ENCODE data around the gene TNRC6B. TPM values are rescaled to one million over a fixed set of nuclear protein-coding genes. Genes with fewer than 3 reads are reported as not detected.

TNRC6B gene
- total RNA-seq, 1 experiment from 2014 or later, result 58.1 TPM

DNA sequence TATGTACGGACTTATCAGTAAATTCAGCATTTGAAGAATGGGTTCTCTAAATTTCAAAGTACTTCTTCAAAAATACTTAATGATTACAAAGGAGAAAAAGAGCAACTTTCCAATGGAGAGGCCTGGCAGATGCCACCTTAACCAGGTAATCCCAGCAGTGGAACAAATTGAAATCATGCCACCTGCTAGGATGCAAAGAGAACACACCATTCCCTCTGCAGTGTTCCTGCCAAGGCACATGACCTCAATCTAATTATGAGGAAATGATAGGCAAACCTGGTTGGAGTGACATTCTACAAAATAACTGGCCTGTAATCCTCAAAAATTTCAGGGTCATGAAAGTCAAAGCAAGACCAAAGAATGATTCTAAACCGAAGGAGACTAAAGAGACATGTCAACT lies 21.5 kb downstream of the TNRC6B start:
- Histone ChIP-seq H3K23me2 (ENCODE audit: insufficient read length, low read depth, low read length, poor library complexity, severe bottlenecking) (peaks cover under 1% of the 10 kb centered on the region), H2AK5ac (ENCODE audit: insufficient read length, low read length) (no peak overlapping the region), H3K4me2 (ENCODE audit: insufficient read depth, insufficient read length, low read length) (no peak overlapping the region), H3K18ac (ENCODE audit: insufficient read length, low read depth, low read length) (no peak overlapping the region), H3K4me1 (ENCODE audit: insufficient read depth, low read length) (peaks cover 18% of the 10 kb centered on the region), H4K5ac (ENCODE audit: insufficient read length, low read depth, low read length) (no peak overlapping the region), H2BK120ac (ENCODE audit: low read depth, low read length, poor library complexity, severe bottlenecking) (no peak overlapping the region), H3K56ac (ENCODE audit: insufficient read length, low read depth, low read length) (no peak overlapping the region), H2BK20ac (ENCODE audit: low read depth, low read length, poor library complexity, severe bottlenecking) (no peak overlapping the region), H3K23ac (ENCODE audit: insufficient read length, low read depth, low read length) (no peak overlapping the region), H2BK12ac (ENCODE audit: insufficient read length, low read depth, low read length) (no peak overlapping the region), H3K27ac (ENCODE audit: insufficient read length, low read depth, low read length) (no peak overlapping the region), H4K8ac (replicated peaks; ENCODE audit: insufficient read length, low read depth, low read length) (no peak overlapping the region), H2BK15ac (ENCODE audit: low read depth, low read length) (no peak overlapping the region), H4K91ac (ENCODE audit: insufficient read length, low read depth, low read length) (no peak overlapping the region), H2AFZ (ENCODE audit: low read length) (no peak overlapping the region), H3K79me2 (ENCODE audit: insufficient read depth, low read length) (peaks cover 59% of the 10 kb centered on the region; the same call in 1 of the 2 replicates), H4K20me1 (ENCODE audit: control insufficient read depth, insufficient read depth, insufficient read length) (no peaks in the 10 kb centered on the region), H3K27me3 (ENCODE audit: insufficient read depth, low read length) (no peaks in the 10 kb centered on the region), H3K14ac (ENCODE audit: insufficient read depth, low read length) (no peak overlapping the region), H2BK5ac (ENCODE audit: insufficient read length, low read length) (no peak overlapping the region), H3K79me1 (ENCODE audit: insufficient read depth, low read depth, low read length, poor library complexity, severe bottlenecking) (peaks cover 8% of the 10 kb centered on the region), H3K9me3 (ENCODE audit: control insufficient read depth, low read depth, low read length) (no peaks in the 10 kb centered on the region), H3K4ac (ENCODE audit: low read depth, low read length) (no peak overlapping the region), H3T11ph (ENCODE audit: low read length) (no peak overlapping the region), H3K9ac (ENCODE audit: extremely low read depth, insufficient read length, low read length) (no peak overlapping the region)
- peaks cover 78% of the 10 kb centered on the region in 2 experiments for H3K4me1 Mint-ChIP-seq
- H3K27me3 Mint-ChIP-seq (ENCODE audit: low read depth), result no peaks in the 10 kb centered on the region
- no peaks in the 10 kb centered on the region for H3K9me3 Mint-ChIP-seq
- no peak overlapping the region for H3K4me3 Mint-ChIP-seq
- no CpG with 5 or more reads among the region's 2 CpGs for WGBS (ENCODE audit: extremely low coverage, insufficient read length, low lambda C conversion rate)
- TF ChIP-seq, protein P1, sequence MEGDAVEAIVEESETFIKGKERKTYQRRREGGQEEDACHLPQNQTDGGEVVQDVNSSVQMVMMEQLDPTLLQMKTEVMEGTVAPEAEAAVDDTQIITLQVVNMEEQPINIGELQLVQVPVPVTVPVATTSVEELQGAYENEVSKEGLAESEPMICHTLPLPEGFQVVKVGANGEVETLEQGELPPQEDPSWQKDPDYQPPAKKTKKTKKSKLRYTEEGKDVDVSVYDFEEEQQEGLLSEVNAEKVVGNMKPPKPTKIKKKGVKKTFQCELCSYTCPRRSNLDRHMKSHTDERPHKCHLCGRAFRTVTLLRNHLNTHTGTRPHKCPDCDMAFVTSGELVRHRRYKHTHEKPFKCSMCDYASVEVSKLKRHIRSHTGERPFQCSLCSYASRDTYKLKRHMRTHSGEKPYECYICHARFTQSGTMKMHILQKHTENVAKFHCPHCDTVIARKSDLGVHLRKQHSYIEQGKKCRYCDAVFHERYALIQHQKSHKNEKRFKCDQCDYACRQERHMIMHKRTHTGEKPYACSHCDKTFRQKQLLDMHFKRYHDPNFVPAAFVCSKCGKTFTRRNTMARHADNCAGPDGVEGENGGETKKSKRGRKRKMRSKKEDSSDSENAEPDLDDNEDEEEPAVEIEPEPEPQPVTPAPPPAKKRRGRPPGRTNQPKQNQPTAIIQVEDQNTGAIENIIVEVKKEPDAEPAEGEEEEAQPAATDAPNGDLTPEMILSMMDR (conservative IDR thresholded peaks at IDR 0.05), result no peak
- H3K36me3 Mint-ChIP-seq (ENCODE audit: insufficient read depth in 1 of 3, low read depth in 3 of 3), result peaks cover 0 to 4% (median 0%) of the 10 kb centered on the region in 3 experiments; a peak in 3 of 7 replicates
- peak overlapping the region in 1 of 3 experiments; percentile 81; a peak in 2 of 7 replicates for H3K27ac Mint-ChIP-seq
- DNase-seq, result no peak

Measured in H9 (cell line).